Measurements from ENCODE around the gene GJC3.

The GJC3 gene

GRCh38 chr7:99910976-99911375 lies 18.4 kb downstream of the GJC3 start:
- H3K4me3 ChIP-seq (ENCODE audit: low read depth, low read length): no peak overlapping the region
- no peak for TF ChIP-seq CTCF (conservative IDR thresholded peaks at IDR 0.05; ENCODE audit: low read depth, low read length)
- DNase-seq (ENCODE audit: low read depth): no peak

GRCh38 chr7:99901581-99901980 lies 27.8 kb downstream of the GJC3 start:
- TF ChIP-seq CTCF (conservative IDR thresholded peaks at IDR 0.05; ENCODE audit: low read depth, low read length): no peak
- no peak overlapping the region for H3K4me3 ChIP-seq (ENCODE audit: low read depth, low read length)
- no peak for DNase-seq (ENCODE audit: low read depth)

- no peak for DNase-seq (ENCODE audit: low read depth)
- H3K4me3 ChIP-seq (ENCODE audit: low read depth, low read length): no peak overlapping the region
- TF ChIP-seq CTCF (conservative IDR thresholded peaks at IDR 0.05; ENCODE audit: low read depth, low read length): no peak
Observed at GRCh38 chr7:99899830-99900519, 29.4 kb downstream of the GJC3 start.

- H3K4me3 ChIP-seq (ENCODE audit: low read depth, low read length): no peak overlapping the region
- TF ChIP-seq CTCF (conservative IDR thresholded peaks at IDR 0.05; ENCODE audit: low read depth, low read length): no peak
- no peak for DNase-seq (ENCODE audit: low read depth)
Observed at GRCh38 chr7:99898836-99899235, 30.6 kb downstream of the GJC3 start.

GRCh38 chr7:99898023-99898357 lies 31.4 kb downstream of the GJC3 start:
- DNase-seq (ENCODE audit: low read depth): no peak
- no peak for TF ChIP-seq CTCF (conservative IDR thresholded peaks at IDR 0.05; ENCODE audit: low read depth, low read length)
- no peak overlapping the region for H3K4me3 ChIP-seq (ENCODE audit: low read depth, low read length)

- DNase-seq (ENCODE audit: low read depth): no peak
- TF ChIP-seq CTCF (conservative IDR thresholded peaks at IDR 0.05; ENCODE audit: low read depth, low read length): no peak
- H3K4me3 ChIP-seq (ENCODE audit: low read depth, low read length): no peak overlapping the region
Observed at GRCh38 chr7:99897322-99898022, 31.9 kb downstream of the GJC3 start.

GRCh38 chr7:99894738-99895137 lies 34.7 kb downstream of the GJC3 start:
- no peak for DNase-seq (ENCODE audit: low read depth)
- TF ChIP-seq CTCF (conservative IDR thresholded peaks at IDR 0.05; ENCODE audit: low read depth, low read length): no peak
- no peak overlapping the region for H3K4me3 ChIP-seq (ENCODE audit: low read depth, low read length)

Measured in choroid plexus epithelial cell (primary cell).